T-helper 1 cell treated with Interleukin-12 subunit alpha and Interleukin-12 subunit beta and Interleukin-4 antibody, amounts not matched to agents 30 μg/mL and 1 μg/mL, for 36 hours (primary cell): ENCODE measurements around the gene OR51F2.
"Not testable (repeated sequence)": the region's sequence is repeated elsewhere in the genome, so short reads cannot be mapped to it uniquely, and the experiment has no call there.

Experiments
- H3K27ac Mint-ChIP-seq: one replicate; pipeline ENCODE4 v1.8.0; 2021; ENCODE audit warnings: mild to moderate bottlenecking, mixed read lengths
- H3K27me3 Mint-ChIP-seq: one replicate; pipeline ENCODE4 v1.8.0; 2021; ENCODE audit warnings: low read depth, mixed read lengths
- H3K36me3 Mint-ChIP-seq: one replicate; pipeline ENCODE4 v1.8.0; 2021; ENCODE audit warnings: low read depth, mixed read lengths
- H3K4me1 Mint-ChIP-seq: one replicate; pipeline ENCODE4 v1.8.0; 2021; ENCODE audit warnings: low read depth, mixed read lengths
- H3K4me3 Mint-ChIP-seq: one replicate; pipeline ENCODE4 v1.8.0; 2021; ENCODE audit warnings: mild to moderate bottlenecking, moderate library complexity, mixed read lengths
- H3K9me3 Mint-ChIP-seq: one replicate; pipeline ENCODE4 v1.8.0; 2021; ENCODE audit warnings: mixed read lengths

Gene OR51F2

GRCh38 chr11:4821021-4821420 is at the start of gene OR51F2:
Gene OR51F2, plus strand, starts transcription at chr11:4821321. Its CDS starts 101 bp downstream, at chr11:4821422.
- H3K27me3 Mint-ChIP-seq = no peaks in the 10 kb centered on the region
- H3K9me3 Mint-ChIP-seq = no peaks in the 10 kb centered on the region
- H3K36me3 Mint-ChIP-seq = no peaks in the 10 kb centered on the region
- no peaks in the 10 kb centered on the region for H3K4me1 Mint-ChIP-seq
- no peak within 1 kb of the TSS for H3K27ac Mint-ChIP-seq
- H3K4me3 Mint-ChIP-seq = no peak within 1 kb of the TSS

DNA sequence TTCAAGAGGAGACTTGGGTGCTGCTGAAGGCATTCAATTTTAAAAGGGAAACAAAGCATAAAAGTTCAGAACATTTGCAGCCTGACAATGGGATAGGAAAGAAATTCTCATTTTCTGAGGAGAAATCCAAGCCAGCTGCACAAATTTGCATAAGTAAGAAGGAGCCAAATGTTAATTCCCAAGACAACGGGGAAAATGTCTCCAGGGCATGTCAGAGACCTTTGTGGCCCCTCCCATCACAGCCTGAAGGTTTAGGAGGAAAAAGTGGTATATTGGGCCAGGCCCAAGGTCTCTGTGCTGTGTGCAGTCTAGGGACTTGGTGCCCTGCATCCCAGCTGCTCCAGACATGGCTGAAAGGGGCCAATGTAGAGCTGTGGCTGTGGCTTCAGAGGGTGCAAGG is 38.7 kb upstream of the OR51F2 start:
- Mint-ChIP-seq H3K4me1 (no peaks in the 10 kb centered on the region), H3K9me3 (no peaks in the 10 kb centered on the region), H3K36me3 (no peaks in the 10 kb centered on the region), H3K27me3 (no peaks in the 10 kb centered on the region), H3K4me3 (no peak overlapping the region), H3K27ac (no peak overlapping the region)

GRCh38 chr11:4797206-4797605 is 23.9 kb upstream of the OR51F2 start:
- H3K4me1 Mint-ChIP-seq = no peaks in the 10 kb centered on the region
- no peaks in the 10 kb centered on the region for H3K9me3 Mint-ChIP-seq
- H3K27me3 Mint-ChIP-seq = no peaks in the 10 kb centered on the region
- no peak overlapping the region for H3K4me3 Mint-ChIP-seq
- no peaks in the 10 kb centered on the region for H3K36me3 Mint-ChIP-seq
- H3K27ac Mint-ChIP-seq = no peak overlapping the region

GRCh38 chr11:4798427-4799183 is 22.5 kb upstream of the OR51F2 start:
- Mint-ChIP-seq H3K27ac (no peak overlapping the region), H3K36me3 (no peaks in the 10 kb centered on the region), H3K9me3 (no peaks in the 10 kb centered on the region), H3K27me3 (no peaks in the 10 kb centered on the region), H3K4me1 (no peaks in the 10 kb centered on the region), H3K4me3 (no peak overlapping the region)

DNA sequence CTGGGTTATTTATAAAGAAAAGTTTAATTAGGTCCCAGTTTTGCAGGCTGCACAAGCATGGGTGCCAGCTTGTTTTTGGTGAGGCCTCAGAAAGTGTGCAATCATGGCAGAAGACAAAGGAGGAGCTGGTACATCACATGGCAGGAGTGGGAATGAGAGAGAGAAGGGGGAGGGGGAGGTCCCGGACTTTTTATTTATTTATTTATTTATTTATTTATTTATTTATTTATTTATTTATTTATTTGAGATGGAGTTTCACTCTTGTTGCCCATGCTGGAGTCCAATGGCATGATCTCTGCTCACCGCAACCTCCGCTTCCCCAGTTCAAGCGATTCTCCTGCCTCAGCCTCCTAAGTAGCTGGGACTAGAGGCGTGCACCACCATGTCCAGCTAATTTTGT is 19.8 kb upstream of the OR51F2 start:
- H3K4me3 Mint-ChIP-seq, H3K27me3 Mint-ChIP-seq, H3K4me1 Mint-ChIP-seq, H3K36me3 Mint-ChIP-seq, H3K27ac Mint-ChIP-seq, H3K9me3 Mint-ChIP-seq: not testable (repeated sequence)

- Mint-ChIP-seq H3K4me1 (no peaks in the 10 kb centered on the region), H3K36me3 (no peaks in the 10 kb centered on the region), H3K27me3 (no peaks in the 10 kb centered on the region), H3K9me3 (no peaks in the 10 kb centered on the region), H3K27ac (no peak within 1 kb of the TSS), H3K4me3 (no peak within 1 kb of the TSS)
Observed at GRCh38 chr11:4804280-4804679, 16.8 kb upstream of the OR51F2 start, which contains the start of gene OR52R1. Gene OR52R1, minus strand, starts transcription at chr11:4804380. Its CDS starts 0 bp downstream, at chr11:4804380.

DNA sequence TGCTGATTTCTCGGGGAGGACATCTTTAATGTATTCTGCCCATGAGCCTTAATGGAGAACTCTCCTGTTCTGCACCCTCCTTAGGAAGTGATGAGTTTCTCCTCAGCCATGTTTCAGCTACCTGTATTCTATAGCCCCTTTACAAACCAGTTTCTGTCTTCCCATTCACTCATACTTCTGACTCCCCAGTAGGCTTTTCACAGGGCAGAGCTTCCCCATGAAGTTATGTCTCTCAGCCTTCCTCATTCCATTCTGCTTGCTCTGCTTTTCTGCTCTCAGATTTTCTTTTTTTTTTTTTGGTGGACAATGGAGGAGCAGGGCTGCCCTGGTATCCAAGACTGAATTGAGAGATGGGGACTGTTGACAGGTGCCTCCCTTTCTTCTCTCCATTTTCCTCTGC is 12.6 kb upstream of the OR51F2 start:
- no peaks in the 10 kb centered on the region for H3K9me3 Mint-ChIP-seq
- no peaks in the 10 kb centered on the region for H3K27me3 Mint-ChIP-seq
- no peaks in the 10 kb centered on the region for H3K4me1 Mint-ChIP-seq
- no peak overlapping the region for H3K27ac Mint-ChIP-seq
- H3K4me3 Mint-ChIP-seq = no peak overlapping the region
- no peaks in the 10 kb centered on the region for H3K36me3 Mint-ChIP-seq

DNA sequence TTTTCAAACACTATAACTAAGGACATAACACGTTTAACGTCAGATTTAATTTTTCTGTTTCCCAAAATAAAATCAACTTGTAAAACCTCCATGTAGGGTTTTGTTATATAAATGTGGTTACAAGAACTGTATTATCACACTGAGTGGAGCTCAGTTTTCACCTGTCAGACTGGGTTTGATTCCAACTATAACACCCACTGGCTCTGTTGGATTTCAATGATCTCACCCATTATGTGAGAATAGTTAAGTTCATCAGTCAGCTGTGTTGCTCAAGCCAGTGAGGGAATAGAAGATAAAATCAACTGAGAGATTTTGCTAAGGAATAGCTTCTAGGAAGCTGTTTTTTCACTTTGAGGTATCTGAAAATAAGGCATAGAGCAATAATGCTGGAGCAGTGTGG is 11.9 kb upstream of the OR51F2 start:
- Mint-ChIP-seq H3K4me3 (no peak overlapping the region), H3K27ac (no peak overlapping the region), H3K4me1 (no peaks in the 10 kb centered on the region), H3K27me3 (no peaks in the 10 kb centered on the region), H3K9me3 (no peaks in the 10 kb centered on the region), H3K36me3 (no peaks in the 10 kb centered on the region)

DNA sequence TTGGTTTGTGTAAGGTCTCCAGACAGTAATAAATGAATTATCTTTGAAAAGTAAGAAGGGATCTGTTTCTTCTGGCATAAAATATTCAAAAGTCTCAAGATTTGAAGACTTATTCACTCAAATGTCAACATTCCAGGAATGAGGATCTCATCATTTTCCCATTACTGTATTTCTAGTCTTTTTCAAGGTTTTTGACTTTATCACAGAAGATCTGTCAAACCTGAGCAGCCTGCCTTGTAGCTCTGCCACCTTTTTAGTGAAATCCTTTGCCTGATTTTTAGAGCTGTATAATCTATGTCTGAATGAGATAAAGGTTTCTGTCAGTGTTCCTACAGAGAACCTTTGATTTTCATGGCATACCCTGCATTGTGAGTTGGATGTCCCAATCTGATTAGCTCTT is 4.0 kb downstream of the OR51F2 start:
- Mint-ChIP-seq H3K4me3 (no peak overlapping the region), H3K9me3 (no peaks in the 10 kb centered on the region), H3K4me1 (no peaks in the 10 kb centered on the region), H3K27ac (no peak overlapping the region), H3K27me3 (no peaks in the 10 kb centered on the region), H3K36me3 (no peaks in the 10 kb centered on the region)

- Mint-ChIP-seq H3K27ac (no peak overlapping the region), H3K4me1 (no peaks in the 10 kb centered on the region), H3K4me3 (no peak overlapping the region), H3K9me3 (no peaks in the 10 kb centered on the region), H3K27me3 (no peaks in the 10 kb centered on the region), H3K36me3 (no peaks in the 10 kb centered on the region)
Observed at GRCh38 chr11:4826425-4826824, 5.3 kb downstream of the OR51F2 start.

- H3K27ac Mint-ChIP-seq = no peak overlapping the region
- no peaks in the 10 kb centered on the region for H3K36me3 Mint-ChIP-seq
- no peak overlapping the region for H3K4me3 Mint-ChIP-seq
- no peaks in the 10 kb centered on the region for H3K9me3 Mint-ChIP-seq
- no peaks in the 10 kb centered on the region for H3K27me3 Mint-ChIP-seq
- H3K4me1 Mint-ChIP-seq = no peaks in the 10 kb centered on the region
Observed at GRCh38 chr11:4830346-4830745, 9.2 kb downstream of the OR51F2 start.

DNA sequence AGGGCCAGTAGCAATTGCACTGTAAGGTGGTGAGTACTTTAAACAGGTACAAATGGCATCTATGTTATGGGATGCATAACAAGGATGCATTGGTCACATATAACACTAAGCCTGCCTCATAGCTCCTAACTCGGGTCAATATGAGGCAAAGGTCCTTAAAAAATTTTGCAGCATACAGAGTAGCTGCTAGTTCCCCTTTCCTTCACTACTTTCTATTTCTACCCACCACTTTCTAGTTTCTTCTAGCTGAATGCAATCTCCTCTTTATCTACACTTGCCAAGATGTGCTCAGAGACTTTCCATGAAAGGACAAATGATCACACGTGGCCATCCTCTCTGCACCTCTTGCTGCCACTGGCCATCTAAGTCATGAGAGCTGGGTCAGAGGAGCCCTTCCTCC is 9.8 kb downstream of the OR51F2 start:
- Mint-ChIP-seq H3K36me3 (no peaks in the 10 kb centered on the region), H3K27ac (no peak overlapping the region), H3K27me3 (no peaks in the 10 kb centered on the region), H3K4me3 (no peak overlapping the region), H3K9me3 (no peaks in the 10 kb centered on the region), H3K4me1 (no peaks in the 10 kb centered on the region)

GRCh38 chr11:4839851-4840549 is 18.9 kb downstream of the OR51F2 start:
- Mint-ChIP-seq H3K4me3 (no peak overlapping the region), H3K9me3 (no peaks in the 10 kb centered on the region), H3K4me1 (no peaks in the 10 kb centered on the region), H3K27me3 (no peaks in the 10 kb centered on the region), H3K36me3 (no peaks in the 10 kb centered on the region), H3K27ac (no peak overlapping the region)

GRCh38 chr11:4848908-4849532 is 27.9 kb downstream of the OR51F2 start, which contains the start of gene OR51S1:
Gene OR51S1, minus strand, starts transcription at chr11:4849208. Its CDS starts 0 bp downstream, at chr11:4849208.
- H3K36me3 Mint-ChIP-seq = no peaks in the 10 kb centered on the region
- H3K4me1 Mint-ChIP-seq = no peaks in the 10 kb centered on the region
- H3K9me3 Mint-ChIP-seq = no peaks in the 10 kb centered on the region
- no peaks in the 10 kb centered on the region for H3K27me3 Mint-ChIP-seq
- H3K27ac Mint-ChIP-seq = no peak within 1 kb of the TSS
- no peak within 1 kb of the TSS for H3K4me3 Mint-ChIP-seq

GRCh38 chr11:4851033-4851432 is 29.9 kb downstream of the OR51F2 start:
- H3K27ac Mint-ChIP-seq = no peak overlapping the region
- no peak overlapping the region for H3K4me3 Mint-ChIP-seq
- H3K9me3 Mint-ChIP-seq = no peaks in the 10 kb centered on the region
- H3K27me3 Mint-ChIP-seq = no peaks in the 10 kb centered on the region
- H3K4me1 Mint-ChIP-seq = no peaks in the 10 kb centered on the region
- no peaks in the 10 kb centered on the region for H3K36me3 Mint-ChIP-seq
